Fibroblast of lung (primary cell): ENCODE measurements around the gene PEX14. TPM values are rescaled to one million over a fixed set of nuclear protein-coding genes. Genes with fewer than 3 reads are reported as not detected.

Experiments
- DNase-seq, 2 donors: peaks; one replicate each; pipeline versions ENCODE4 v3.0.0 to v3.0.0-alpha.2; 2010; ENCODE audit warnings: low read depth in 2 of 2
- H2AFZ ChIP-seq: 2 replicates; pipeline ENCODE4 v1.5.1; 2012; ENCODE audit warnings: low read length, control low read depth, inconsistent platforms
- H3K27ac ChIP-seq: 2 replicates; pipeline ENCODE4 v1.5.1; 2011; ENCODE audit warnings: low read length, control low read depth; ENCODE audit not compliant: insufficient read depth
- H3K27me3 ChIP-seq: 2 replicates; pipeline ENCODE4 v1.5.1; 2011; ENCODE audit warnings: mild to moderate bottlenecking, low read length; ENCODE audit not compliant: control insufficient read depth, insufficient read depth
- H3K36me3 ChIP-seq: 2 replicates; pipeline ENCODE4 v1.5.1; 2011; ENCODE audit warnings: low read length; ENCODE audit not compliant: control insufficient read depth, insufficient read depth
- H3K4me1 ChIP-seq: 2 replicates; pipeline ENCODE4 v1.5.1; 2011; ENCODE audit warnings: low read length; ENCODE audit not compliant: control insufficient read depth, insufficient read depth; ENCODE audit errors: extremely low read depth
- H3K4me2 ChIP-seq: 2 replicates; pipeline ENCODE4 v1.5.1; 2011; ENCODE audit warnings: low read length, control low read depth; ENCODE audit not compliant: insufficient read depth; ENCODE audit errors: extremely low read depth
- H3K4me3 ChIP-seq, 4 experiments: fragments of 200-600 bp in 1 of 4; sonication (generic) in 1 of 4; replicated peaks in 1 of 4; 2 replicates each; pipeline ENCODE4 v1.5.1; 2011 to 2016; ENCODE audit warnings: low read length in 4 of 4, low read depth in 3 of 4, mild to moderate bottlenecking in 3 of 4, control low read depth in 2 of 4, inconsistent platforms in 1 of 4, mixed read lengths in 1 of 4; ENCODE audit not compliant: insufficient read depth in 1 of 4; ENCODE audit errors: control extremely low read depth in 1 of 4
- H3K79me2 ChIP-seq: 2 replicates; pipeline ENCODE4 v1.5.1; 2012; ENCODE audit warnings: mild to moderate bottlenecking, low read length, inconsistent platforms; ENCODE audit not compliant: control insufficient read depth, insufficient read depth
- H3K9ac ChIP-seq: 2 replicates; pipeline ENCODE4 v1.5.1; 2011; ENCODE audit warnings: mild to moderate bottlenecking, low read length, control low read depth; ENCODE audit not compliant: insufficient read depth
- H3K9me3 ChIP-seq: 2 replicates; pipeline ENCODE4 v1.5.1; 2012; ENCODE audit warnings: low read depth, low read length; ENCODE audit not compliant: control insufficient read depth, insufficient read depth
- H4K20me1 ChIP-seq: 2 replicates; pipeline ENCODE4 v1.5.1; 2011; ENCODE audit warnings: low read length; ENCODE audit not compliant: control insufficient read depth, insufficient read depth; ENCODE audit errors: extremely low read depth
- EZH2 ChIP-seq: IDR thresholded peaks from 2 replicates; pipeline ENCODE4 v1.5.1; 2012; ENCODE audit warnings: low read length, control low read depth, mild to moderate bottlenecking; ENCODE audit errors: missing control alignments
- polyA plus RNA-seq, 2 donors: library from polyadenylated mRNA; depleted of rRNA in 1 of 2; stranded (reverse) in 1 of 2; unstranded in 1 of 2; fragments of >200 nt; gene quantifications; 2 replicates each; pipeline ENCODE4 v1.2.1, GENCODE V29; 2011 to 2012; ENCODE audit warnings: missing spikeins in 1 of 2
- total RNA-seq: library from RNA; depleted of rRNA; stranded (reverse); fragments of >200 nt; gene quantifications from 2 replicates; pipeline ENCODE4 v1.2.1, GENCODE V29; 2014
- TF ChIP-seq, protein P1 (sequence below), 2 donors: IDR thresholded peaks in 1 of 2; conservative IDR thresholded peaks in 1 of 2; 1 replicate in 1 of 2; 2 replicates in 1 of 2; pipeline ENCODE4 v1.5.1; 2011 to 2012; ENCODE audit warnings: low read length in 2 of 2, control low read depth in 1 of 2, inconsistent platforms in 1 of 2, low read depth in 1 of 2, mild to moderate bottlenecking in 1 of 2

Gene PEX14
- total and polyA plus RNA-seq, 2 donors (not counting 1 experiment from before 2014, with no cell fraction given), result 10.3 to 11.4 TPM

DNA sequence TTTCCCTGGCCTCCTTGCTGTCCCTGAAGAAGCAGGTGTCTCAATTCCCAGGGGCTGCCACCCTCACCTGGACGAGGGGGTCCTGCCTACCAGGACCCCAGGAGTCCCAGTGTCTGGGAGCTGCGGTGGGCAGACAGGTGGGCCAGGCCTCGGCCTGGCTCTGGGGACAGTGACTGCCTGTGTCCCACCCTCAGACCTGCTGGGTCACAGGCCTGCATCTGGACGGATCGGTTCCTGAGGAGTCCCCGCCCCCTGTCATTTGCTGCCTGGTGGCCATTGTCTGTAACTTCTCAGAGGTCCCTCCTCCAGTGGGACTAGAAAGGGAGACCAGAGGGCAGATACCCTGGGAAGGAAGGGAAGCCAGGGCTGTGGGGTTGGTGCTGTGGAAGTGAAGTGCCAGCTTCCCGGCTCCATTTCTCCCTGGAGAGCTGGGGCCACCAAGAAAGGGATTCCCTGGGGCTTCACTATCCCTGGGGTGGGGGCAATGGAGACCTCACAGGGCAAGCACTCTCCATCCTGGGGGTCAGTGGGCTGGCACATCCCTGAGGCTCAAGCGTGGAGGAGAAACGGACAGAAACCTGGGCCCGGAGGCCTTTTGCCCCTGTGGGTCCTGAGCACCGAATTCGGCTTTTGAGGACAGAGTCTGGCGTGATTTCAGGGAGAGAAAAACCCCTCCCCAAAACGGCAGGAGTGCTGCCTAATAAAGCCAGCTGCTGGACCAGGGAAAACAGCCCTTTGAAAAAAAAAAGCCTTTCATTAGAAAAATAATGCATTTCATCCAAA is 157.3 kb downstream of the PEX14 start:
- H3K27me3 ChIP-seq, result no peaks in the 10 kb centered on the region
- H3K4me2 ChIP-seq, result no peak overlapping the region
- H3K9me3 ChIP-seq, result no peaks in the 10 kb centered on the region
- DNase-seq, result peak in 1 of 2 donors; percentile 20
- TF ChIP-seq EZH2, result no peak
- TF ChIP-seq, protein P1, sequence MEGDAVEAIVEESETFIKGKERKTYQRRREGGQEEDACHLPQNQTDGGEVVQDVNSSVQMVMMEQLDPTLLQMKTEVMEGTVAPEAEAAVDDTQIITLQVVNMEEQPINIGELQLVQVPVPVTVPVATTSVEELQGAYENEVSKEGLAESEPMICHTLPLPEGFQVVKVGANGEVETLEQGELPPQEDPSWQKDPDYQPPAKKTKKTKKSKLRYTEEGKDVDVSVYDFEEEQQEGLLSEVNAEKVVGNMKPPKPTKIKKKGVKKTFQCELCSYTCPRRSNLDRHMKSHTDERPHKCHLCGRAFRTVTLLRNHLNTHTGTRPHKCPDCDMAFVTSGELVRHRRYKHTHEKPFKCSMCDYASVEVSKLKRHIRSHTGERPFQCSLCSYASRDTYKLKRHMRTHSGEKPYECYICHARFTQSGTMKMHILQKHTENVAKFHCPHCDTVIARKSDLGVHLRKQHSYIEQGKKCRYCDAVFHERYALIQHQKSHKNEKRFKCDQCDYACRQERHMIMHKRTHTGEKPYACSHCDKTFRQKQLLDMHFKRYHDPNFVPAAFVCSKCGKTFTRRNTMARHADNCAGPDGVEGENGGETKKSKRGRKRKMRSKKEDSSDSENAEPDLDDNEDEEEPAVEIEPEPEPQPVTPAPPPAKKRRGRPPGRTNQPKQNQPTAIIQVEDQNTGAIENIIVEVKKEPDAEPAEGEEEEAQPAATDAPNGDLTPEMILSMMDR (conservative IDR thresholded peaks at IDR 0.05 in 1 of 2, IDR thresholded peaks at IDR 0.05 in 1 of 2; ENCODE audit: low read depth in 1 of 2, low read length in 2 of 2), result no peak
- no peak overlapping the region for H3K4me3 ChIP-seq
- H2AFZ ChIP-seq, result no peak overlapping the region
- no peak overlapping the region for H3K27ac ChIP-seq
- H3K79me2 ChIP-seq, result no peaks in the 10 kb centered on the region
- peaks cover 2% of the 10 kb centered on the region for H3K36me3 ChIP-seq
- H3K9ac ChIP-seq, result no peak overlapping the region
- H3K4me1 ChIP-seq, result no peaks in the 10 kb centered on the region
- no peaks in the 10 kb centered on the region for H4K20me1 ChIP-seq

DNA sequence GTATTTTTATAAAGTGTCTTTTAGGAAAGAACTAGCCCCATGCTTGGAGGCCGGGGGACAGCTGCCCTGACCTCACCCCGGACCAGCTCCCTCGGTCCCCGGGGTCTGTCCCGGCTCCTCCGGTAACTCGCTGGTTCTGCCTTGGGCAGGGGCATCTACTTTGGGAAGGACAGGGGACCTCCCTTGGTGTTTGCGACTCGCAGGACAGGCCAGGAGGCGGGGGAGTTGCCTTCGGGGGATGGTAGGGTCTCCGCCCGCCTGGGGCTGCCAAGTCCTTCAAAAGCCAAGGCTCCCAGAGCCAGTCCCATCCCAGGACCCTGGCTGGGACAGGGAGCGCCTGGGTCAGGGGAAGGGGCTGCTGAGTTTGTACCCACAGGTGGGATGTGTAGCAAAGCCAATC is 157.9 kb downstream of the PEX14 start:
- TF ChIP-seq, protein P1 (conservative IDR thresholded peaks at IDR 0.05 in 1 of 2, IDR thresholded peaks at IDR 0.05 in 1 of 2; ENCODE audit: low read depth in 1 of 2, low read length in 2 of 2), result no peak
- no peak for TF ChIP-seq EZH2
- DNase-seq, result no peak
- Histone ChIP-seq H4K20me1 (no peaks in the 10 kb centered on the region), H3K9me3 (no peaks in the 10 kb centered on the region), H2AFZ (no peak overlapping the region), H3K27me3 (no peaks in the 10 kb centered on the region), H3K4me2 (no peak overlapping the region), H3K4me1 (no peaks in the 10 kb centered on the region), H3K9ac (no peak overlapping the region), H3K36me3 (peaks cover 2% of the 10 kb centered on the region), H3K4me3 (no peak overlapping the region), H3K79me2 (no peaks in the 10 kb centered on the region), H3K27ac (no peak overlapping the region)

- Histone ChIP-seq H3K4me2 (no peak overlapping the region), H3K36me3 (peaks cover 2% of the 10 kb centered on the region), H3K4me3 (no peak overlapping the region), H3K79me2 (no peaks in the 10 kb centered on the region), H4K20me1 (no peaks in the 10 kb centered on the region), H3K27me3 (no peaks in the 10 kb centered on the region), H3K9me3 (no peaks in the 10 kb centered on the region), H3K9ac (no peak overlapping the region), H2AFZ (no peak overlapping the region), H3K27ac (no peak overlapping the region), H3K4me1 (no peaks in the 10 kb centered on the region)
- DNase-seq, result no peak
- TF ChIP-seq, protein P1 (conservative IDR thresholded peaks at IDR 0.05 in 1 of 2, IDR thresholded peaks at IDR 0.05 in 1 of 2; ENCODE audit: low read depth in 1 of 2, low read length in 2 of 2), result no peak
- TF ChIP-seq EZH2, result no peak
Measured at GRCh38 chr1:10633416-10633815, 158.7 kb downstream of the PEX14 start.
